ENCODE measurements around the gene CD6. TPM values are rescaled to one million over a fixed set of nuclear protein-coding genes. Genes with fewer than 3 reads are reported as not detected.

Gene CD6
- total and polyA plus RNA-seq, 10 of the 15 experiments (the other 5 are each of a cell fraction or from before 2014, with no cell fraction given), result 0.37 to 17.6 (median 6.2) TPM

GRCh38 chr11:60974726-60975125 is 3.2 kb downstream of the CD6 start:
- Histone ChIP-seq H3K9ac (ENCODE audit: control insufficient read depth, insufficient read depth, low read length) (no peak overlapping the region), H3K4me2 (ENCODE audit: control insufficient read depth, insufficient read depth) (no peak overlapping the region), H2AFZ (ENCODE audit: control insufficient read depth, low read depth, low read length) (no peak overlapping the region), H3K9me3 (replicated peaks; ENCODE audit: control insufficient read depth, insufficient read depth, low read length) (no peaks in the 10 kb centered on the region), H3K36me3 (ENCODE audit: control insufficient read depth in 2 of 2, insufficient read depth in 2 of 2, low read length in 1 of 2) (no peaks in the 10 kb centered on the region), H3K4me3 (no peak overlapping the region), H3K4me1 (ENCODE audit: control insufficient read depth, insufficient read depth, low read length) (peaks cover 6% of the 10 kb centered on the region; the same call in 1 of the 2 replicates), H4K20me1 (ENCODE audit: control insufficient read depth, insufficient read depth) (no peaks in the 10 kb centered on the region), H3K27me3 (replicated peaks in 1 of 2; ENCODE audit: control insufficient read depth in 2 of 2, insufficient read depth in 2 of 2, low read length in 1 of 2) (no peaks in the 10 kb centered on the region), H3K27ac (ENCODE audit: control insufficient read depth, insufficient read depth) (no peak overlapping the region), H3K79me2 (ENCODE audit: control insufficient read depth, insufficient read depth, low read length) (no peaks in the 10 kb centered on the region)
- RAD21 ChIA-PET (ENCODE audit: unreplicated experiment), result interaction anchor here (1.4 kb wide), 1 partner anchor 143 kb away, joined by 4 read pairs; no protein-coding TSS in a partner anchor
- POLR2A ChIA-PET, result no interaction called here
- FAIRE-seq (no peak), ATAC-seq (no peak), DNase-seq (ENCODE audit: low read depth, low spot score) (no peak)
- BruUV-seq (replicated peaks), result no TSS peak
- TF ChIP-seq CHD4 (IDR thresholded peaks at IDR 0.05) (no peak), ZBTB33 (IDR thresholded peaks at IDR 0.05) (no peak), MYB (IDR thresholded peaks at IDR 0.05; ENCODE audit: borderline replicate concordance, low read depth, low read length) (no peak), MEF2A (IDR thresholded peaks at IDR 0.05; ENCODE audit: insufficient read depth, low read depth, low read length) (no peak), HDAC6 (IDR thresholded peaks at IDR 0.05; ENCODE audit: unreplicated experiment) (no peak)
- TF ChIP-seq, protein P1, sequence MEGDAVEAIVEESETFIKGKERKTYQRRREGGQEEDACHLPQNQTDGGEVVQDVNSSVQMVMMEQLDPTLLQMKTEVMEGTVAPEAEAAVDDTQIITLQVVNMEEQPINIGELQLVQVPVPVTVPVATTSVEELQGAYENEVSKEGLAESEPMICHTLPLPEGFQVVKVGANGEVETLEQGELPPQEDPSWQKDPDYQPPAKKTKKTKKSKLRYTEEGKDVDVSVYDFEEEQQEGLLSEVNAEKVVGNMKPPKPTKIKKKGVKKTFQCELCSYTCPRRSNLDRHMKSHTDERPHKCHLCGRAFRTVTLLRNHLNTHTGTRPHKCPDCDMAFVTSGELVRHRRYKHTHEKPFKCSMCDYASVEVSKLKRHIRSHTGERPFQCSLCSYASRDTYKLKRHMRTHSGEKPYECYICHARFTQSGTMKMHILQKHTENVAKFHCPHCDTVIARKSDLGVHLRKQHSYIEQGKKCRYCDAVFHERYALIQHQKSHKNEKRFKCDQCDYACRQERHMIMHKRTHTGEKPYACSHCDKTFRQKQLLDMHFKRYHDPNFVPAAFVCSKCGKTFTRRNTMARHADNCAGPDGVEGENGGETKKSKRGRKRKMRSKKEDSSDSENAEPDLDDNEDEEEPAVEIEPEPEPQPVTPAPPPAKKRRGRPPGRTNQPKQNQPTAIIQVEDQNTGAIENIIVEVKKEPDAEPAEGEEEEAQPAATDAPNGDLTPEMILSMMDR (IDR thresholded peaks at IDR 0.05 in 2 of 3, conservative IDR thresholded peaks at IDR 0.05 in 1 of 3; ENCODE audit: control insufficient read depth in 2 of 3, extremely low read depth in 1 of 3, insufficient read depth in 1 of 3, low read depth in 3 of 3, low read length in 3 of 3), result no peak
- WGBS (ENCODE audit: insufficient coverage, insufficient replicate concordance, low lambda C conversion rate, missing lambda C conversion rate), result 72% methylated on average over 6 of the region's 6 CpGs
- SMC1A ChIA-PET (ENCODE audit: uncharacterized antibody, unreplicated experiment), result interaction anchor here (1.3 kb wide), 1 partner anchor 86 kb away, joined by 3 read pairs; no protein-coding TSS in a partner anchor
- in situ Hi-C loops (cut with MboI) (no loop called here), intact Hi-C loops (cut with micrococcal nuclease; ENCODE audit: unreplicated experiment) (no loop called here)
- CTCF ChIA-PET, result interaction anchor here (0.7 kb wide), 1 partner anchor 213 kb away, joined by 3 read pairs; no protein-coding TSS in a partner anchor
